Heart right ventricle (tissue), 16 donors: Measurements from ENCODE around the gene ZG16B. TPM values are rescaled to one million over a fixed set of nuclear protein-coding genes. Genes with fewer than 3 reads are reported as not detected.

ENCODE experiments used
- ATAC-seq, 8 donors: fragments of 200-7000 bp; cut with Tn5 transposase; one replicate each; pipeline ENCODE4 v1.9.1; 2020; ENCODE audit warnings: mild to moderate bottlenecking in 8 of 8, moderate library complexity in 8 of 8, moderate number of reproducible peaks in 1 of 8
- DNase-seq, 2 donors: peaks; one replicate each; pipeline ENCODE4 v3.0.0-alpha.2; 2020
- H3K27ac ChIP-seq, 10 donors: fragments of 200-600 bp; sonication (generic) in 2 of 10; one replicate each; pipeline versions ENCODE4 v1.5.0 to v1.8.0; 2020 to 2022; ENCODE audit warnings: mild to moderate bottlenecking in 3 of 10
- H3K27me3 ChIP-seq, 7 donors: fragments of 200-600 bp; one replicate each; pipeline ENCODE4 v1.8.0; 2021 to 2022; ENCODE audit warnings: mild to moderate bottlenecking in 2 of 7
- H3K36me3 ChIP-seq, 9 donors: fragments of 200-600 bp; sonication (generic) in 1 of 9; one replicate each; pipeline versions ENCODE4 v1.5.0 to v1.8.0; 2020 to 2022; ENCODE audit warnings: mild to moderate bottlenecking in 2 of 9
- H3K4me1 ChIP-seq, 9 donors: fragments of 200-600 bp; sonication (generic) in 1 of 9; one replicate each; pipeline versions ENCODE4 v1.5.0 to v1.8.0; 2020 to 2022; ENCODE audit warnings: mild to moderate bottlenecking in 4 of 9
- H3K4me3 ChIP-seq, 10 donors: fragments of 200-600 bp; sonication (generic) in 2 of 10; one replicate each; pipeline versions ENCODE4 v1.5.0 to v1.8.0; 2020 to 2022; ENCODE audit warnings: mild to moderate bottlenecking in 7 of 10, moderate library complexity in 2 of 10
- H3K9me3 ChIP-seq, 11 donors: fragments of 200-600 bp in 10 of 11; sonication (generic) in 2 of 11; one replicate each; pipeline versions ENCODE4 v1.5.0 to v1.8.0; 2013 to 2022; ENCODE audit warnings: mild to moderate bottlenecking in 2 of 11, control low read depth in 1 of 11, moderate library complexity in 1 of 11
- CTCF ChIP-seq, 9 donors: fragments of 200-600 bp; sonication (generic) in 2 of 9; IDR thresholded peaks; one replicate each; pipeline versions ENCODE4 v1.5.0 to v1.8.0; 2021 to 2022; ENCODE audit warnings: antibody characterized with exemption in 9 of 9, mild to moderate bottlenecking in 5 of 9, moderate library complexity in 1 of 9
- WGBS, 2 donors: extraction: QIAGEN DNeasy Blood & Tissue Kit; methylation state at CpG; one replicate each; pipeline ENCODE4 v1.1.7; 2013; ENCODE audit warnings: inconsistent platforms in 1 of 2; 5-methylcytosine and 5-hydroxymethylcytosine counted together
- intact Hi-C, 10 donors: fragments of 100-400 bp; cut with DNase I; formaldehyde crosslinking; loops; one replicate each; pipeline versions ENCODE4 v1.11.1 to v1.14.2; 2022
- polyA plus RNA-seq, 2 donors: library from polyadenylated mRNA; stranded (reverse); fragments of 200-250 nt; gene quantifications; one replicate each; pipeline ENCODE4 v1.2.3, GENCODE V29; 2013
- total RNA-seq, 10 donors: library from RNA; stranded (reverse); fragmentation: NEBNext Ultra II Directional in 3 of 10; extraction: Animal tissue kit (Norgen Biotek cat#: 25700) in 3 of 10; gene quantifications; one replicate each; pipeline versions ENCODE4 v1.2.1 to v1.2.4, GENCODE V29; 2021 to 2023
- donor health status: Arrhythmogenic right ventricular cardiomyopathy.
- donor health status: ischemic (EF 13 %, LVEDD 7.1; RV severe dilation, severe dysfunction).
- donor health status: healthy with polysubstance abuse.
- donor health status: DM: no; HTN: yes; CAD: no.
- donor health status: DM: no; HTN: no; CAD: no.
- donor health status: ischemic (EF 25% LVEDD 6.9; RV normal size, moderate dysfunction).
- donor health status: ischemic (EF 25% LVEDD 5.7; RV mildly dilated, moderate dysfunction).
- donor health status: healthy.
- donor health status: DM: yes; HTN: yes; CAD: no.
- donor health status: Ischemic cardiomyopathy.
- donor health status: ischemic (EF 35%, LVEDD 5.7; RV mildly dilated, moderate dysfunction).
- donor health status: nonischemic (EF 11% LVEDD 7.7; RV severe dilation, severe dysfunction).
- donor health status: DM: yes; HTN: yes; CAD: no.
- donor health status: PGD.
- donor health status: ischemic (EF 29% LVEDD 5.4; RV normal size, mild dysfunction).
- donor health status: nonischemic (EF 23%, LVEDD 6.1; RV moderate dilation, normal function).

The ZG16B gene
- total and polyA plus RNA-seq, 12 donors, result 0.07 to 0.88 (median 0.44) TPM; not detected in 9

GRCh38 chr16:2808181-2808580, 21.9 kb upstream of the ZG16B start:
- H3K4me3 ChIP-seq, result no peak overlapping the region
- no peak overlapping the region for H3K27ac ChIP-seq
- DNase-seq, result no peak
- ATAC-seq, result no peak
- WGBS, 2 donors, result 82% methylated on average over 7 of the region's 7 CpGs
- H3K9me3 ChIP-seq, result peaks cover 0 to 25% (median 12%) of the 10 kb centered on the region in 11 donors
- H3K36me3 ChIP-seq, result no peaks in the 10 kb centered on the region
- no peak for TF ChIP-seq CTCF (IDR thresholded peaks at IDR 0.05)
- intact Hi-C loops, result no loop called here
- peaks cover 0 to 38% (median 0%) of the 10 kb centered on the region in 7 donors for H3K27me3 ChIP-seq
- peaks cover 0 to 6% (median 0%) of the 10 kb centered on the region in 9 donors for H3K4me1 ChIP-seq

- WGBS, 2 donors, result 78% methylated on average over 3 of the region's 3 CpGs
- intact Hi-C loops, result no loop called here
- TF ChIP-seq CTCF (IDR thresholded peaks at IDR 0.05), result no peak
- peaks cover 0 to 14% (median 2%) of the 10 kb centered on the region in 11 donors for H3K9me3 ChIP-seq
- peaks cover 0 to 47% (median 3%) of the 10 kb centered on the region in 7 donors for H3K27me3 ChIP-seq
- DNase-seq (no peak), ATAC-seq (no peak)
- H3K27ac ChIP-seq, result no peak overlapping the region
- H3K4me3 ChIP-seq, result no peak overlapping the region
- H3K4me1 ChIP-seq, result peaks cover 0 to 6% (median 0%) of the 10 kb centered on the region in 9 donors
- H3K36me3 ChIP-seq, result no peaks in the 10 kb centered on the region
Measured at GRCh38 chr16:2809149-2809760, 20.8 kb upstream of the ZG16B start.

DNA sequence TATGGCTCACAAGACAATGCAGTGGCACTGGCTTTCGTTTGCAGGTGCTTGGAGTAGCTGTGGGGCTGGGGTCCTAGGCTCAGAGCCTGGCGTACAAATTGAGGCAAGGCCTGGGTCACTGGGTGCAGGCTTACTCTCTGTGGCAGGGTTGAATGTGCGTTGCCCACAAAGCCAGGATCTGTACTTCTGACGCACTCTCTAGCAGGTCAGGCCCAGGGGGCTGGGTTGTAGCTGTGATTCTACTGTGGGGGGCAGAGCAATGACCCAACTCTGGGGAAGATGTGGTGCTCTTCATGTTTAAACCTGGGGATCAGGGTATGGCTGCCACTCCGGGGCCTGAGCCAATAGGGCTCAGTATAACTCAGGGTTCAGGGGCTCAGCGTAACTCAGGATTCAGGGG, 19.5 kb upstream of the ZG16B start:
- no peaks in the 10 kb centered on the region for H3K36me3 ChIP-seq
- intact Hi-C loops, result no loop called here
- peaks cover 0 to 6% (median 0%) of the 10 kb centered on the region in 9 donors for H3K4me1 ChIP-seq
- no peak for TF ChIP-seq CTCF (IDR thresholded peaks at IDR 0.05)
- 80 to 85% methylated on average over 6 of the region's 6 CpGs for WGBS, 2 donors
- H3K4me3 ChIP-seq, result no peak overlapping the region
- DNase-seq (no peak), ATAC-seq (no peak)
- H3K27me3 ChIP-seq, result peaks cover 0 to 51% (median 16%) of the 10 kb centered on the region in 7 donors
- H3K9me3 ChIP-seq, result peaks cover 0 to 7% (median 0%) of the 10 kb centered on the region in 11 donors
- H3K27ac ChIP-seq, result no peak overlapping the region

DNA sequence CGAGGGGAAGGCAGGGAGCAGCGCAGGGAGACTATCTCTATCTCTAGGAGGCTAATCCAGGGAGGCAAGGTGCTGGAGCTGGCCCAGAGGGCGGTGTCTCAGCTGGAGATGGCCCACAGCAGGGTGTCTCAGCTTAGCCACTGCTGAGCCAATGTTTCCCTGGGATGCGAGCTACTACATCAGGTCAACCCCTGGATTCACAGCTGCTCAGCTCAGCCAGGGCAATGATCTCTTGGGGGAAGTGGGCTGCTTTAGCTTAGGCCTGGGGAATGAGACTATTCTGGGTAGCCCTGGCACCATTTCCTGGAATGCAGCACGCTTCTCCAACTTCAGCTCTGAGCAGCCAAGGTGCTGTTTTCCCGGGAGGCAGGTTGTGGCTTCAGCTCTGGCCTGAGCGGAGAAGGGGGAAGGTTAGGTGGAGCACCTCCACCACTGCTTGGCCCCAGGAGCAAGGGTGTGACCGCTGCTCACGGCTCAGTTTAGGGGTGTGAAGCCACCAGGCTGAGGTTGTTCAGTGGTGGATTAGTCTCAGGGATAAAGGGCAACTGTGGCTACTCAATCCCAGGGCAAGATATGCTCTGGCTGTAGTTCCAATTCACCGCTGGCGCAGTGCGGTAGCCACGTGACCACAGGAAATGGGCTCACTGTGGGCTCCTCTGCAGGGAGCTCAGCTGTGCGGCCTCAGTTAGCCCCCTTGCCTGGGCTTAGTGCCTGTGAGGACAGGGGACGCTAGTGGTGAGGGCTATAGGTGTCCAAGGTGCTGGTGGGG, 18.2 kb upstream of the ZG16B start:
- H3K4me3 ChIP-seq, result no peak overlapping the region
- DNase-seq (no peak), ATAC-seq (peak in 1 of 8 donors; percentile 42)
- H3K4me1 ChIP-seq, result peaks cover 0 to 6% (median 0%) of the 10 kb centered on the region in 9 donors
- no peak for TF ChIP-seq CTCF (IDR thresholded peaks at IDR 0.05)
- no peaks in the 10 kb centered on the region for H3K36me3 ChIP-seq
- intact Hi-C loops, result no loop called here
- H3K9me3 ChIP-seq, result peaks cover 0 to 7% (median 0%) of the 10 kb centered on the region in 11 donors
- WGBS, 2 donors, result 53 to 54% methylated on average over 15 of the region's 15 CpGs
- H3K27ac ChIP-seq, result no peak overlapping the region
- H3K27me3 ChIP-seq, result peaks cover 0 to 58% (median 22%) of the 10 kb centered on the region in 7 donors
